Mesodermal cell (in vitro differentiated cells): ENCODE measurements around the gene FOXK1.
A peak's percentile ranks its signal among the peaks of the same experiment; 100 is the strongest.

Source experiments
- H3K27ac ChIP-seq: 2 replicates; pipeline ENCODE4 v1.7.0; 2013; ENCODE audit warnings: mild to moderate bottlenecking, low read depth, low read length, moderate library complexity; ENCODE audit not compliant: severe bottlenecking
- H3K36me3 ChIP-seq: 2 replicates; pipeline ENCODE4 v1.7.1; 2013; ENCODE audit warnings: mild to moderate bottlenecking, low read length, moderate library complexity; ENCODE audit not compliant: control insufficient read depth, insufficient read depth
- H3K4me1 ChIP-seq: one replicate; pipeline ENCODE4 v1.7.1; 2013; ENCODE audit warnings: mild to moderate bottlenecking, low read length; ENCODE audit not compliant: insufficient read depth, control insufficient read depth, poor library complexity, severe bottlenecking
- H3K4me3 ChIP-seq: 2 replicates; pipeline ENCODE4 v1.7.0; 2013; ENCODE audit warnings: low read length, control low read depth, mild to moderate bottlenecking; ENCODE audit not compliant: insufficient read depth, poor library complexity, severe bottlenecking; ENCODE audit errors: extremely low read depth
- H3K9me3 ChIP-seq: 2 replicates; pipeline ENCODE4 v1.7.1; 2013; ENCODE audit warnings: mild to moderate bottlenecking, low read length, moderate library complexity; ENCODE audit not compliant: control insufficient read depth
- WGBS, 2 experiments: methylation state at CpG; one replicate each; pipeline ENCODE4 v1.1.5; 2013; ENCODE audit warnings: missing lambda C conversion rate in 2 of 2; ENCODE audit not compliant: insufficient coverage in 2 of 2; 5-methylcytosine and 5-hydroxymethylcytosine counted together

FOXK1 gene

DNA sequence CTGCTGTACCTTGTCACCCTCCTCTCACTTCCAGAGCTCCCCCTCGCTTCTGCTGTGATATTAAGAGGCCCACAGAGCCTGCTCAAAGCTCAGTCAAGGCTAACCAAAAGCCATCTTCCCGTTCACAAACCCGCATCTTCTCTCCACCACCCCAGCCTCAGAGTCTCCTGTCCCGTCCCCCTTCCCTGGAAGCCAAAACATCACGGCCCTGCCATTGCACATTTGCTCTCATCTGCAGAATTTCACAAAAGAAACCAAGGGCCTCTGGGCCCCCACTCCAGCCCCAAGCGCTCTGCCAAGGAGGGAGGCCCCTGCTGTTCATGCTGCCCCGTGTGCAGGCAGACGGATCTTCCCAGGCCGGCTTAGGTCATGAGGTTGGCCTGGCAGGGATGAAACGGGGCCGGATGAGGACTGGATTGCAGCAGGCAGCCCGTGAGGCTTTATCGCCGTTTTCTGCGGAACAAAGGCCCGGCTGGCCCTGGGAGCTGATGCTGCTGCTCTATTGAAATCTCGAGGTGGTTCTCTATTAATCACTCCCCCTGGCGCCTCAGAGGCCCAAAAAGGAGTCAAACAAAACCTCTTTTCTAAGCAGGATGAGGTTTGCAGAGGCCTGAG lies 31.6 kb upstream of the FOXK1 start:
- H3K4me3 ChIP-seq, result no peak overlapping the region
- no peaks in the 10 kb centered on the region for H3K4me1 ChIP-seq
- H3K27ac ChIP-seq, result peak overlapping the region; percentile 84
- no peaks in the 10 kb centered on the region for H3K36me3 ChIP-seq
- WGBS, 2 experiments, result 59 to 80% methylated on average over 13 to 17 of the region's 18 CpGs
- peaks cover 3% of the 10 kb centered on the region for H3K9me3 ChIP-seq

DNA sequence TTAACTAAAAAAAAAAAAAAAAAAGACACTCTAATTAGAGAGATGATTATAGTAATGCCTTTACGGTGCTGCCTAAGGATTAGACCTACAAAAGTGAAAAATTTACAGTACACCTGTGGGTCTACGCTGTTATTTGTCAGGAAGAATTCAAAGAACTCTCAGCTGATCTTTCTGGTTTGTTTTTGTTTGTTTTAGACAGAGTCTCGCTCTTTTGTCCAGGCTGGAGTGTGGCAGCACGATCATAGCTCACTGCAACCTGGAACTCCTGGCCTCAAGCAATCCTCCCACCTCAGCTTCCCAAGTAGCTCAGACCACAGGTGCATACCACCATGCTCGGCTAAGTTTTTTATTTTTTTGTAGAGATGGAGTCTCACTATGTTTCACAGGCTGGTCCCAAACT lies 28.3 kb upstream of the FOXK1 start:
- Histone ChIP-seq H3K36me3 (no peaks in the 10 kb centered on the region), H3K4me3 (no peak overlapping the region), H3K27ac (no peak overlapping the region), H3K4me1 (no peaks in the 10 kb centered on the region), H3K9me3 (peaks cover 3% of the 10 kb centered on the region)
- WGBS, 2 experiments, result 86 to 89% methylated on average over 3 to 5 of the region's 5 CpGs

DNA sequence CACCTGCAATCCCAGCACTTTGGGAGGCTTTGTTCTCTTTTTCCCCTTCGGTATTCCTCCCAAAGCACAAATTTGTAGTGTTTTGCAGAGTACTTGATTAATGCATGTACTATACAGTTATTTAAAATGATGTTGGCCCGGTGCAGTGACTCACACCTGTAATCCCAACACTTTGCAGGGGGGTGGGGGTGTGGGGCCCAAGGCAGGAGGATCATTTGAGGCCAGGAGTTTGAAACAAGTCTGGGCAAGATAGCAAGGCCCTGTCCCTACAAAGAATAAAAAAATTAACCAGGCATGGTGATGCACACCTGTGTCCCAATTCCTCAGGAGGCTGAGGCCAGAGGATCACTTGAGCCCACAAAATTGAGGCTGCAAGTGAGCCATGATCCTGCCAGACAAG lies 26.8 kb upstream of the FOXK1 start:
- H3K4me1 ChIP-seq, result no peaks in the 10 kb centered on the region
- no peaks in the 10 kb centered on the region for H3K36me3 ChIP-seq
- H3K4me3 ChIP-seq, result no peak overlapping the region
- H3K27ac ChIP-seq, result no peak overlapping the region
- WGBS, 2 experiments, result 100% methylated on average over 1 of the region's 2 CpGs; no CpG with 5 or more reads in 1 of the 2 experiments
- peaks cover 12% of the 10 kb centered on the region for H3K9me3 ChIP-seq

DNA sequence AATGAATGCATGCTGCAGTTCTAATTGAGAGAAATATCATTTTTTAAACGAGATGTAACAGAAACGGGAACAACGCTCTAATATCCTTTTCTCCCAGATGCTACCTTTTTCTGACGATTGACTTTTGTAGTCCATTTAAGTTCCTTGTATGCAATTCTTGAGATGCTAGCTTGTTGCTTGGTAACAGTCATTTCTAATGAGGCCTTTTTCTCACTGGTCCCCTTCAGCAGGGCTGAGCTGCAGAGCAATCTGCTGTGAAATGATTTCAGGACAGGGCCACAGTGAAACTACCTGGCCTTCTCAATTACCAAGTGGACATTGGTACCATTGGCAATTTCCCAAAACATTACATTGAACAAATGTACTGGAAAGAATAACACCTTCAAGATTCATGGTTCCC lies 26.2 kb upstream of the FOXK1 start:
- H3K4me1 ChIP-seq, result no peaks in the 10 kb centered on the region
- H3K27ac ChIP-seq, result peak overlapping the region; percentile 10
- 84 to 89% methylated on average over 3 to 4 of the region's 4 CpGs for WGBS, 2 experiments
- H3K4me3 ChIP-seq, result no peak overlapping the region
- H3K36me3 ChIP-seq, result no peaks in the 10 kb centered on the region
- H3K9me3 ChIP-seq, result peaks cover 14% of the 10 kb centered on the region

DNA sequence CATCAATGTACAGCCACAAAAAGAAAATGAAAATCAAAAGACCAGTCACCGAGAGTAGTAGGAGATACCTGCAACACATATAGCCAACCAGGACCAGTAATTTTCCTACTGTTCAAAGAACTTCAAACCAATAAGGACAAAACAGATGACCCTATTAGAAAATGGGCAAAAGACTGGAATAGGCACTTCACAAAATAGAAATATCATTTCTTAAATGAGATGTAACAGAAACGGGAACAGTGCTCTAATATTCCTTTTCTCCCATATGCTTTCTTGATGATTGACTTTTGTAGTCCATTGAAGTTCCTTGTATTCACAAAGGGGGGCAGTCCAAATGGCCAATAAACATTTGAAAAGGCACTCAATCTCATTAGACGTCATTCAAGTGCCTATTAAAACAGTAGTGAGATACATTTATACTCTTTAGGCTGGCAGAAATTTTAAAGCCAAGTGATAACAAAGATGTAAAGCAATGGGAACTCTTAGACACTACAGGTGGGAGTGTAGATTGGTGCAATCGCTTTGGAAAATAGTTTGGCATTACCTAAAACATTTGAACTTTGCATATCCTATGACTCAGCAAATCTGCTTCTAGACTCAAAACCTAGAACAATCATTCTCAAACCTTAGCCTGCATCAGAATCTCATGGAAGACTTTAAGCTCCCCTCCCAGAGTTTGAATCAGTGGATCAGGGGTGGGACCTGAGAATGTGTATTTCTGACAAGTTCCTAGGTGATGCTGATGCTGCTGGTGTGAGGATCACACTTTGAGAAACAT lies 24.3 kb upstream of the FOXK1 start:
- 100% methylated on average over 1 of the region's 4 CpGs; no CpG with 5 or more reads in 1 of the 2 experiments for WGBS, 2 experiments
- H3K4me1 ChIP-seq, result no peaks in the 10 kb centered on the region

DNA sequence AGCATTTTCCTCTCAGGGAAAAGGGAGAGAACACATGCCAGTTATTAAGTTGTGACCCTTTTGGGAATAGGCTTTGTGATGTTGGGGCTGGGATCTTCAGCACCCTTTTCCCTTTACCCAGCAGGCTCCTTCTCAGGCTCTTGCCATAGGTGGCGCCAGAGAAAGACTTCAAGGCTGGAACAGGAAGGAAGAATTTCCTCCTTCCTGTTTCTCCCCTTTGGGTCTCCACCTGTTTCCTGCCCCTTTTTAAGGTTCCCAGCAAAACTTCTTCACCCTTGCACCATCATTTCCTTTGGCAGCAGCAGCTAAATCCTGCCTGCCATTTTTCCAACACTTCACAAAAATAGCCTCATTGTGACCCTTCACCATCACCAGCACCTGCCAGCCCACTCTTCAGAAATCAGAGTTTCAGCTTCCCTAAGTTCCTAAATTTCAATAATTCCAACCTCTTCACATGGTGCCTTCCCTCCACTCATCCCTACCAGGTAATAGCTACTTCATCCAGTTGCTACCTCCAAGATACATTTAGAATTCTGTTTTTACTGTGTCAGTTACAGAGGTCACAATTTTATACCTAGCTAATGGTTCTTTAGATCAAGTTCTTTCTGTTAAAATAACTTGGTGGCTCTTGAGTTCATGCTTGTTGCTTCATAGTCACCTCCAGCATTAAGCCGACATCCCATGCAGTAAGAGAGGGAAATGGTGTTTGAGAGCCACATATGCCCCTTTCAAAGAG lies 22.4 kb upstream of the FOXK1 start:
- Histone ChIP-seq H3K27ac (no peak overlapping the region), H3K4me3 (no peak overlapping the region), H3K9me3 (peaks cover 14% of the 10 kb centered on the region), H3K4me1 (no peaks in the 10 kb centered on the region), H3K36me3 (no peaks in the 10 kb centered on the region)
- WGBS, 2 experiments, result 81 to 100% methylated on average over 1 to 2 of the region's 2 CpGs

More for the DNA sequence above, 24.3 kb upstream of the FOXK1 start:
- peaks cover 14% of the 10 kb centered on the region for H3K9me3 ChIP-seq
- no peak overlapping the region for H3K27ac ChIP-seq
- no peaks in the 10 kb centered on the region for H3K36me3 ChIP-seq
- no peak overlapping the region for H3K4me3 ChIP-seq

DNA sequence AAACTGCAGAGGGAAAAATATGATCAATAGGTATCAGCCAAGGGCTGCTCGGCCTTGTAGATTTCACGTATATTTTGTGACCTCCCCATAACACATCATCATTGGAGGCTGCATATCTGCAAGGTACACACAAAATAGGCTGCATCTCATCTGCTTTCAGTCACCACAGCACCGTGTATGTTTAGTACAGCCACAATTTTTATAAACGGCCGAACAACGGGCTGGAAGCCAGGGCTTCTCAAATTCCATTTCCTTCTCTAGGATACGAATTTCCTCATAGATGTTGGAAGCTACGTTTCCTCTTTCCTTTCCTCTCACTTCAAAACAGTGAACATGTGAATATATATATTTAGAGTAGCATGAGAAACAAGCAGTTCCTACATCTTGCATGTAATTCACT lies 20.2 kb upstream of the FOXK1 start:
- H3K27ac ChIP-seq, result no peak overlapping the region
- peaks cover 3% of the 10 kb centered on the region for H3K4me1 ChIP-seq
- no peak overlapping the region for H3K4me3 ChIP-seq
- H3K36me3 ChIP-seq, result no peaks in the 10 kb centered on the region
- H3K9me3 ChIP-seq, result peaks cover 14% of the 10 kb centered on the region
- WGBS, 2 experiments, result 71 to 84% methylated on average over 1 to 6 of the region's 8 CpGs

DNA sequence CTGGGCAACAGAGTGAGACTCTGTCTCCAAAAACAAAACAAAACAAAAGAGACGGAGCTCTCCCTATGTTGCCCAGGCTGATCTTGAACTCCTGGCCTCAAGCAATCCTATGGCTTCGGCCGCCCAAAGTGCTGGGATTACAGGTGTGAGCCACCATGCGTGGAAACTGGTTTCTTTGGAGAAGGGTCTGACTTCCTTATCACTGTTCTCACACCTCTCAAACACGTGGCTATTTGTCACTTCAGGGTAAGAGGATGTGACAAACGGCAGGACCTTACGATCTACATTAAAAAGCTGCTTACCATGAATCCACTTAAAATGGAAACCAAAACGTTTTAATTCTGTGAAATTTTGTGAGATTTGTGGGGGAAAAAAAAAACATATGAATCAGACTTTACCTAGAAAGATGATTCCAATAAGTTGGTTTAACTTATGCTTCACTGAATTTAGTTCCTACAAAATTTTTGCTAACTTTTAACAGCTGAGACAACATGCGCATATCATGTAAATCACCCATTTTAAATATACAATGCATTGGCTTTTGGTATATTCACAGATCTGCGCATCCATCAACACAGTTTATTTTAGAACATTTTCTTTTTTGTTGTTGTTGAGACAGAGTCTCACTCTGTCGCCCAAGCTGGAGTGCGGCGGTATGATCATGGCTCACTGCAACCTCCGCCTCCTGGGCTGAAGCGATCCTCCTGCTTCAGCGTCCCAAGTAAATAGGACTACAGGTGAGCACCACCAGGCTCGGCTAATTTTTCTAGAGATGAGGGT lies 18.7 kb upstream of the FOXK1 start:
- H3K27ac ChIP-seq, result no peak overlapping the region
- H3K9me3 ChIP-seq, result peaks cover 11% of the 10 kb centered on the region
- no peak overlapping the region for H3K4me3 ChIP-seq
- peaks cover 3% of the 10 kb centered on the region for H3K4me1 ChIP-seq
- no peaks in the 10 kb centered on the region for H3K36me3 ChIP-seq
- 86 to 93% methylated on average over 10 to 11 of the region's 17 CpGs for WGBS, 2 experiments

DNA sequence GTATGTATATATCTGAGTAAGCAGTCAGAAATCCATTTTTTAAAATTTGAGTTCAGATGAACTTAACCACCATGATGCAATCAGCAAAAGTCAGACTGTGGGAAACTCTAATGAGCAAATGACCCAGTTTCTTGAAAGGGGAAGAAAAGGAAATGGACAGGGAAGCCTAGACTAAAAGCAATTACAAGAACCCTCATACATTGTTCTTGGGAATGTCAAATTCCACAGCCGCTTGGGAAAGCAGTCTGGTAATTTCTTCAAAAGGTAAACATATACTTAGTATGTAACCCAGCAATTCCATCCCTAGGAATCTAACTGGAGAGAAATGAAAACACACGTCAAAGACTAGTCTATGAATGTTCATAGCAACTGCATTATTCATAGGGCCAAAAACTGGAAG lies 16.4 kb upstream of the FOXK1 start:
- H3K4me3 ChIP-seq, result no peak overlapping the region
- H3K27ac ChIP-seq, result peak overlapping the region; percentile 82
- WGBS, 2 experiments, result 100% methylated on average over 1 of the region's 2 CpGs
- peaks cover 3% of the 10 kb centered on the region for H3K4me1 ChIP-seq
- H3K9me3 ChIP-seq, result no peaks in the 10 kb centered on the region
- H3K36me3 ChIP-seq, result no peaks in the 10 kb centered on the region

DNA sequence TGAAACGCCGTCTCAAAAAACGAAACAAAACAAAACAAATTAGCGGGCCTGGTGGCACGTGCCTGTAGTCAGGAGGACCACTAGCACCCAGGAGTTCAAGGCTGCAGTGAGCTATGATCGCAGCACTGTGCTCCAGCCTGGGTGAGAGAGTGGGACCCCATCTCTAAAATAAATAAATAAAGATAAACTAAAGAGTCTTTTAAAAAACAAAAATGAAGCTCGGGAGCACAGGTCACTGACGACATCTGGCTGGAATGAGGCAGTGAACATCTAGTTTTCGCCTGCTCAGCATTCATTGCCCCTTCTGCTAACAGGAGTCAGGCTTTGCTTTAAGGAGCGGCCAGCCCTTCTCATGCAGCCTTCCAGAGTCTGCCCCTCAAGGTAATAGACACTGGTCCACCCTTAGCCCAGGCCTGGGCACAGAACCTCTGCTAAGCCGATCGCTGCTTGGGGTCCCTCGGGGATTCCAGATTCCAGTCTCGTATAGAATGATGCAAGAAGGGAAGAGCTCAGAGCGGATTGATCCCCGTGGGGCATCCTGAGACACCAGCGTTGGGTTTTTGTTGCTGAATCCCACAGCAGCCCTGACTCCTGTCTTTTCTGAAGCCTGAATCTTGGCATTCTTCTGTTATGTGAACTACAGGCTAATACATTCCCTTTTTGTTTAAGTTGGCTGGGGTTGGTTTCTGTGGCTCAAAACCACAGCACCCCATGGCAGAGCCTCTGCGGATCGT lies 14.2 kb upstream of the FOXK1 start:
- Histone ChIP-seq H3K27ac (no peak overlapping the region), H3K9me3 (peaks cover 8% of the 10 kb centered on the region), H3K4me1 (peaks cover 3% of the 10 kb centered on the region), H3K4me3 (no peak overlapping the region), H3K36me3 (no peaks in the 10 kb centered on the region)
- 92% methylated on average over 13 to 16 of the region's 19 CpGs for WGBS, 2 experiments
